Cardiac fibroblast (primary cell): ENCODE results near the gene PARP2.

Experiments
- DNase-seq, 2 donors: peaks; one replicate each; pipeline versions ENCODE4 v3.0.0 to v3.0.0-alpha.2; 2010; ENCODE audit warnings: low read depth in 2 of 2
- H3K4me3 ChIP-seq, 2 donors: replicated peaks in 1 of 2; 1 replicate in 1 of 2; 2 replicates in 1 of 2; pipeline ENCODE4 v1.5.1; 2011; ENCODE audit warnings: low read depth in 2 of 2, low read length in 2 of 2, mild to moderate bottlenecking in 2 of 2, moderate library complexity in 1 of 2
- TF ChIP-seq, protein P1 (sequence below): IDR thresholded peaks from one replicate; pipeline ENCODE4 v1.5.1; 2011; ENCODE audit warnings: low read depth, mild to moderate bottlenecking, low read length, inconsistent platforms

Gene PARP2

DNA sequence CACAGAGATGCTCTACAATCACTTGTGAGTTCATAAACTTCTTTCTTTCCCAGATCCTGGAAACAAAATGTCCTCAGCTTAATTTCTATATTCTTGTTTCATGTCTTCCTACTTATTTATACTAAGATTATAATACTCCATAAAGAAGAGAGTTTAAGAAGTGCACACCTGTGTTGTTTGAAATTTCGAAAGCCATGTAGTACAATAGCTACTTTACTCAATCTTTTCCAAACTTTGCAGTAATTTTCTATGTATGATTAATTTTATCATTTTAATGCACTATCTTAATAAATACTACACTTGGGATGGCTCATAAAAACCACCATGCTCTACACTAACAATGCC is 37.4 kb upstream of the PARP2 start:
- DNase-seq: no peak
- TF ChIP-seq, protein P1, sequence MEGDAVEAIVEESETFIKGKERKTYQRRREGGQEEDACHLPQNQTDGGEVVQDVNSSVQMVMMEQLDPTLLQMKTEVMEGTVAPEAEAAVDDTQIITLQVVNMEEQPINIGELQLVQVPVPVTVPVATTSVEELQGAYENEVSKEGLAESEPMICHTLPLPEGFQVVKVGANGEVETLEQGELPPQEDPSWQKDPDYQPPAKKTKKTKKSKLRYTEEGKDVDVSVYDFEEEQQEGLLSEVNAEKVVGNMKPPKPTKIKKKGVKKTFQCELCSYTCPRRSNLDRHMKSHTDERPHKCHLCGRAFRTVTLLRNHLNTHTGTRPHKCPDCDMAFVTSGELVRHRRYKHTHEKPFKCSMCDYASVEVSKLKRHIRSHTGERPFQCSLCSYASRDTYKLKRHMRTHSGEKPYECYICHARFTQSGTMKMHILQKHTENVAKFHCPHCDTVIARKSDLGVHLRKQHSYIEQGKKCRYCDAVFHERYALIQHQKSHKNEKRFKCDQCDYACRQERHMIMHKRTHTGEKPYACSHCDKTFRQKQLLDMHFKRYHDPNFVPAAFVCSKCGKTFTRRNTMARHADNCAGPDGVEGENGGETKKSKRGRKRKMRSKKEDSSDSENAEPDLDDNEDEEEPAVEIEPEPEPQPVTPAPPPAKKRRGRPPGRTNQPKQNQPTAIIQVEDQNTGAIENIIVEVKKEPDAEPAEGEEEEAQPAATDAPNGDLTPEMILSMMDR: no peak
- no peak overlapping the region for H3K4me3 ChIP-seq

DNA sequence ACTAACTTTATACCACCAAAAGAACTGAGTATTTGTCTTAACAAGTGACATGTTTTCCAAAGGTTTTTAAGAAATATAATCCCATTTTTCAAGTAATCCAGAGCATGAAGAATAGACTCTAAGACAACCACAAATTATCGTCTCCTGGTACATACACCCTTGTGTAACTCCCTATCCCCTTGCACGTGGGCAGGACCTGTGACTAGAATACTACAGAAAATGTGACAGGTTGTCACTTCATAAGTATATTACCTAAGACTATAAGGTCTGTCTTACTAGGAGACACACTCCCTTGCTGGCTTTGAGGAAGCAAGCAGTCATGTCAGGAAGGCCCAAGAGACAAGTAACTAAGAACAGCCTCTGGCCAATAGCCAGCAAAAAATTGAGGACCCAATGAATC is 29.4 kb upstream of the PARP2 start:
- no peak for DNase-seq
- TF ChIP-seq, protein P1: no peak
- no peak overlapping the region for H3K4me3 ChIP-seq

DNA sequence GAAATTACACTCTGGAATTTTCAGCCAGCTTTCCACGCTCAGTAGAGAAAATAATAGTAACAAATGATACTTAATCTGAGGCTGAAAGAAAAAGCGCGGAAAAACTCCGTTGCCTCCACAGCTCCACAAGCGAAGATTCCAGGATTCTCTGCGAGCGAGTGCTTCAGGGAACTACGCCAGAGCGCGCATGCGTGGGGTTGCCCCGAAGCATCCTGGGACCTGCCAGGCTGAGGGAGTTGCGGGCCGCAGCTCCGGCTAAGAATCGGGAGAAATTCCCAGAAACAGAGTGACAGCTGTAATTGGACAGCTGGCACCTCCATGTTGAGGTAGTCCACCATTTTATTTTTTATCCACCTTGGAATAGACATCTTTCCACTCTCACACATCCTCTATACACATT is 25.7 kb upstream of the PARP2 start:
- no peak overlapping the region for H3K4me3 ChIP-seq
- TF ChIP-seq, protein P1: no peak

DNA sequence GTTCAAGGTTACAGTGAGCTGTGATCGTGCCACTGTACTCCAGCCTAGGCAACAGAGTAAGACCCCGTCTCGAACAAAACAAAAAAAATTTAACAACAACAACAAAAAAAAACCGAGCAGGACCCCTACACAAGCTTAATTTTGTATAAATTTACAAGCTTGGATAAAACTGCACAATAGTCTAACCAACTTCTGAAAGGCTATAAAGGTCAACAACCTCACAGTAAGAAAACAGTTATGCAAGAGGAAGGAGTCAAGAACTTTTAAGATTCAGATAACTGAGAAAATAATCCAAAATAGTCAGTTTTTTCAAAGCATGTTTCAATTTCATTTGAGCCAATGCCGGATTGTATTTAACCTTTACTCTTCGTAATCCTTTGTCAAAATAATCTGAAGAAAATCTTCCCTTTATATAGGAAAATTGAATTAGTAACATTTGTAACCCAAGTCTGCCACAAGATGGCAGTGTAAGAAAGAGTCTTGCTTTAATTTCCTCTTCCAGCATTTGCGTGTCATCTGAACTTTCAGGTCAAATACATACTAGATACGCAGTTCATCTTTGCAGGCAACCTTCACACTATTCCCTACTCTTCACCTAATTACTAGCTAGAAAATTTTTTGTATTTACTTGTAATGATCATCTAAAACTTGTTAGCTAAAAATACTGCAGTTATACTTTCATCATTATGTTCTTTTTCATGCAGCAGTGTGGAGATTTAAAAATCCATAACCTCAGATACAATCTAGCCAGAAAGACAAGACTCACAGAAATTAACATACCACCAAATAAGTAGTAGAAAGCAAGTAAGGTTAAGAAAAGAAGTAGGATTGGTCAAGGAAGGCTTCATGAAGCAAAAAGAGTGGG is 16.2 kb upstream of the PARP2 start:
- peak; percentile 80 to 84 for DNase-seq
- TF ChIP-seq, protein P1: peak; percentile 53
- no peak overlapping the region for H3K4me3 ChIP-seq

More for the DNA sequence above, 25.7 kb upstream of the PARP2 start:
- no peak for DNase-seq

DNA sequence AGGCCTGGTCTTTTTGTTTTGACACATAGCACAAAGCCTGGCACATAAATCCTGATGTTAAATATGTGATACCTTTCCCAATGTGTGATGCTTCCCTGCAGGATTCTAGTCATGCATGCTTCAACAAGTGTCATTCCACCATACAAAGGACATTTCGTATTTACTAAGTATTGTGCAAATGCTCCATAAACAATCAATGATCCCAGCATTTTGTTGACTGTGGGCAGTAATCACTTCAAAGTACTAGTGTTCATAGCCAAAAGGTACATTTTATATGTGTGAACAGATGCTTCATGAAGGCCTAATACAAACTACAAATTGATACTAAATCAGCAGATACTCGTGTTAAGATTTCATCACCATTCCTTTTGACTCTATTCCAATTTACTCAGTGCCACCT is 14.7 kb upstream of the PARP2 start:
- TF ChIP-seq, protein P1: no peak
- no peak overlapping the region for H3K4me3 ChIP-seq
- DNase-seq: no peak

DNA sequence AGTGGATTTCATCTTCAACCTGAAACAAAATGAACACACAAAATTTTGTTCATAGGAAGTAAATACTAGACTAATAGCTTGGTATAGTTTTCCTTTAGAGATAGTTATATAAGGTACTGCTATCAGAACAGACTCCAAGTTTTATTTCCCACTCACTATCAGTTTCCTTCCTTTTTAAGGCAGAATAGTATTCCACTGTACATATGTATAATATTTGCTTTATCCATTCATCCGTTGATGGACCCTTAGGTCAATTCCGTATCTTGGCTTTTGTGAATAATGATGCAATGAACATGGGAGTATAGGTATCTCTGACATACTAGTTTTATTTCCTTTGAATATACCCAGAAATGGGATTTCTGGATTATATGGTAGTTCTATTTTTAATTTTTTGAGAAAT is 14.1 kb upstream of the PARP2 start:
- H3K4me3 ChIP-seq: no peak overlapping the region
- no peak for DNase-seq
- TF ChIP-seq, protein P1: no peak
